Nephron (organoid): ENCODE results near the gene CALY.

Source experiments
- H3K27ac Mint-ChIP-seq, 3 experiments: 2 replicates each; pipeline ENCODE4 v1.8.0; 2020; ENCODE audit warnings: mixed read lengths in 3 of 3, mild to moderate bottlenecking in 2 of 3, moderate library complexity in 1 of 3
- H3K27me3 Mint-ChIP-seq: 2 replicates; pipeline ENCODE4 v1.8.0; 2021; ENCODE audit warnings: low read depth, mild to moderate bottlenecking, moderate library complexity, mixed read lengths
- H3K36me3 Mint-ChIP-seq: 2 replicates; pipeline ENCODE4 v1.8.0; 2020; ENCODE audit warnings: low read depth, mixed read lengths
- H3K4me1 Mint-ChIP-seq: 2 replicates; pipeline ENCODE4 v1.8.0; 2020; ENCODE audit warnings: mixed read lengths
- H3K4me3 Mint-ChIP-seq, 3 experiments: 2 replicates each; pipeline ENCODE4 v1.8.0; 2020; ENCODE audit warnings: mild to moderate bottlenecking in 3 of 3, mixed read lengths in 3 of 3, moderate library complexity in 2 of 3
- H3K9me3 Mint-ChIP-seq: 2 replicates; pipeline ENCODE4 v1.8.0; 2020; ENCODE audit warnings: mixed read lengths
- TF ChIP-seq, protein P1 (sequence below), 3 experiments: fragments of 200-600 bp; sonication (generic); IDR thresholded peaks; one replicate each; pipeline ENCODE4 v1.5.0; 2021; ENCODE audit warnings: antibody characterized with exemption in 3 of 3; ENCODE audit not compliant: unreplicated experiment in 3 of 3

The CALY gene

DNA sequence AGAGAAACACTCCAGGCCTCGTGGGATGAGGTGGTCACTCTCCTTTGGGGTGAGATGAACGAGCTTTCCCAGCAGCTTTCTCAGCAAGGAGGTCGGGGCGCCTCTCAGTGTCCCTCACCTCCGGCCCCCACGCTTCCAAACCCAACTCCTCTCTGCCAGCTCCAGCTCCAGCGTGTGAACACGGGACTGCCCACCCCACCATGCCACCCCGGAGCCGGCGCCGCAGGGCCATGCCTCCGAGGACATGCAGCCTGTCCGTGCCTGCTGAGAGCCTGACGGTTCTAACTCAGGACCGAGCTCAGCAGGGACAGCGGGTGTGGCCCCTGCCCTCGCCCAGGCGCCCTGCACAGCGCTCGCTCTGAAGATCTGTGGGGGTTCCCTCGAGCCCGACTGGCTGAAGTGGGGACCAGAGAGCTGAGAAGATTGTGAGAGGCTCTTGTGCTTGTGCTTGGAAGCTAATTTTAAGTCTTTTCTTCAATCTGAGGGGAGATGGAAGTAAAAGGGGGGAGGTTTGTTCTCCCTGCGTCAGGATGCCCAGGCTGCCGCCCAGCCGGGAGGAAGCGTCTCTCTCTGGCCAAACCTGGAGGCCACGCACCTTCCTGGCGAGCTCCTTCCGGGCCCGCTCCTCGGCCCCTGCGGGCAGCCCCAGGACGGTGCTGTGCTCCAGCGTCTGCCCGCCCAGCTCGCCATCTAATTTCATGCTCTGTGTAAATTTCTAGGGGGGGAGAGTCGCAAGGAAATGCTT, 54.9 kb downstream of the CALY start:
- no peaks in the 10 kb centered on the region for H3K4me1 Mint-ChIP-seq

GRCh38 chr10:133281084-133281483, 55.6 kb downstream of the CALY start:
- H3K27ac Mint-ChIP-seq, result no peak overlapping the region
- peaks cover 10% of the 10 kb centered on the region for H3K27me3 Mint-ChIP-seq
- peaks cover 28% of the 10 kb centered on the region for H3K36me3 Mint-ChIP-seq
- TF ChIP-seq, protein P1, sequence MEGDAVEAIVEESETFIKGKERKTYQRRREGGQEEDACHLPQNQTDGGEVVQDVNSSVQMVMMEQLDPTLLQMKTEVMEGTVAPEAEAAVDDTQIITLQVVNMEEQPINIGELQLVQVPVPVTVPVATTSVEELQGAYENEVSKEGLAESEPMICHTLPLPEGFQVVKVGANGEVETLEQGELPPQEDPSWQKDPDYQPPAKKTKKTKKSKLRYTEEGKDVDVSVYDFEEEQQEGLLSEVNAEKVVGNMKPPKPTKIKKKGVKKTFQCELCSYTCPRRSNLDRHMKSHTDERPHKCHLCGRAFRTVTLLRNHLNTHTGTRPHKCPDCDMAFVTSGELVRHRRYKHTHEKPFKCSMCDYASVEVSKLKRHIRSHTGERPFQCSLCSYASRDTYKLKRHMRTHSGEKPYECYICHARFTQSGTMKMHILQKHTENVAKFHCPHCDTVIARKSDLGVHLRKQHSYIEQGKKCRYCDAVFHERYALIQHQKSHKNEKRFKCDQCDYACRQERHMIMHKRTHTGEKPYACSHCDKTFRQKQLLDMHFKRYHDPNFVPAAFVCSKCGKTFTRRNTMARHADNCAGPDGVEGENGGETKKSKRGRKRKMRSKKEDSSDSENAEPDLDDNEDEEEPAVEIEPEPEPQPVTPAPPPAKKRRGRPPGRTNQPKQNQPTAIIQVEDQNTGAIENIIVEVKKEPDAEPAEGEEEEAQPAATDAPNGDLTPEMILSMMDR (IDR thresholded peaks at IDR 0.05; ENCODE audit: unreplicated experiment in 3 of 3), result no peak
- H3K4me3 Mint-ChIP-seq, result no peak overlapping the region
- H3K9me3 Mint-ChIP-seq, result no peaks in the 10 kb centered on the region
- no peaks in the 10 kb centered on the region for H3K4me1 Mint-ChIP-seq

More for the DNA sequence above, 54.9 kb downstream of the CALY start:
- Mint-ChIP-seq H3K9me3 (no peaks in the 10 kb centered on the region), H3K27ac (no peak overlapping the region), H3K36me3 (peaks cover 36% of the 10 kb centered on the region), H3K27me3 (peaks cover 7% of the 10 kb centered on the region), H3K4me3 (no peak overlapping the region)
- TF ChIP-seq, protein P1 (IDR thresholded peaks at IDR 0.05; ENCODE audit: unreplicated experiment in 3 of 3), result no peak

DNA sequence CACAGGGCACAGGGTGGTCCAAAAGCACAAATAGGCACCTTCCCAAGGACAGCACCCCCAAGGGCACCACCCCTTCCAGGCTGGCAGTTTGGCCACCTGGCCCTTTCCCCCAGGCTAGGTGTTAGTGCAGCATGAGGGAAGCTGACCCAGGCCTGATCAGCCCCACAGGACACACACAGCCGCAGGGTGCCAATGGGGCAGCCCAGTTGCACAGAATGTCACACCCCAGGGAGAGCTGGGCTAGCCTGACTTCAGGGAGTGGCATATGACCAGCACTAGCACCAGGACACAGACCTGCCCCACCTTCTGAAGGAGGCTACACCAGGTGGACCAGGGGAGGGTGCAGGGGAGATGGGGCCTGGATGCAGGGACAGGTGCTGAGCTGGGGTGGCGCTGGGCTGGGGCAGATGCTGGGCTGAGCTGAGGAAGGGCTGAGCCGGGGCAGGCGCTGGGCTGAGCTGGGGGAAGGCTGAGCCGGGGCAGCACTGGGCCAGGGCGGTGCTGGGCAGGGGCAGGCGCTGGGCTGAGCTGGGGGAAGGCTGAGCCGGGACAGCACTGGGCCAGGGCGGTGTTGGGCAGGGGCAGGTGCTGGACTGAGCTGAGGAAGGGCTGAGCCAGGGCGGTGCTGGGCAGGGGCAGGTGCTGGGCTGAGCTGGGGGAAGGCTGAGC, 56.2 kb downstream of the CALY start:
- no peaks in the 10 kb centered on the region for H3K9me3 Mint-ChIP-seq
- H3K27ac Mint-ChIP-seq, result no peak overlapping the region
- no peak overlapping the region for H3K4me3 Mint-ChIP-seq
- peaks cover 23% of the 10 kb centered on the region for H3K36me3 Mint-ChIP-seq
- H3K4me1 Mint-ChIP-seq, result no peaks in the 10 kb centered on the region
- TF ChIP-seq, protein P1 (IDR thresholded peaks at IDR 0.05; ENCODE audit: unreplicated experiment in 3 of 3), result no peak
- peaks cover 15% of the 10 kb centered on the region for H3K27me3 Mint-ChIP-seq

GRCh38 chr10:133279326-133280226, 57.1 kb downstream of the CALY start:
- Mint-ChIP-seq H3K4me1 (no peaks in the 10 kb centered on the region), H3K4me3 (no peak overlapping the region), H3K27me3 (peaks cover 15% of the 10 kb centered on the region), H3K36me3 (peaks cover 16% of the 10 kb centered on the region), H3K27ac (no peak overlapping the region), H3K9me3 (no peaks in the 10 kb centered on the region)
- TF ChIP-seq, protein P1 (IDR thresholded peaks at IDR 0.05; ENCODE audit: unreplicated experiment in 3 of 3), result no peak

DNA sequence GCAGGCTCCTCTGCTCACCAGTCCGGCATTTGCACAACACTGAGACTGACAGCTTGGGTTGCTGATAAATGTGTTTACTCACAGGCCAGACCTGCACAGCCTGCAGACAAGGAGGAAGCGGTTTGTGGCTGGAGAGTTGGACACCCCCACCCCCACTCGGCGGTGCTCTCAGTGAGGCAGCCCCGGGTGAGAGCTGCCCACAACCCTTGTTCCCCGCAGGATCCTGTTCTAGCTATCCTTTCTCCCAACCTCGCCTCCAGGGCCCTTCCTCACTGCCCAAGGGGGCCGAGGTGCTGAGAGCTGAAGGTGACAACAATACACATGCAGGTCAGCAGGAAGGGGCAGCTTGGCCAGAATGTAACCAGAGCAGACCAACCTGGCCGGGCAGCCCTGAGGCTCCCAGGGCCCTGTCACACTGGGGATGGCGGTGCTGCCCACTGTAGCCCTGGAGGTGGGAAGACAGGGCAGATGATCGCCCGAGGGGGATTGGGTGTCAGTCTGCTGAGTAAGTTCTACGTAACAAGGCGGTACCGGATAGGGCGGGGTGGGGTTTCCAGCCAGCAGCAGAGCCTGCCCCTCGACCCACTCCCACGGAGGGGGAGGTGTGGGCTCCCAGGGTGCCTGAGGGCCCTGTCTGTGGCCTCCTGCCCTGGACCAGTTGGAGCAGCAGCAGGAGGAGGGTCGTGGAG, 58.0 kb downstream of the CALY start:
- Mint-ChIP-seq H3K4me1 (no peaks in the 10 kb centered on the region), H3K4me3 (peak overlapping the region in 1 of 3 experiments; percentile 57), H3K9me3 (no peaks in the 10 kb centered on the region), H3K36me3 (peaks cover 10% of the 10 kb centered on the region), H3K27ac (no peak overlapping the region), H3K27me3 (peaks cover 15% of the 10 kb centered on the region)
- TF ChIP-seq, protein P1 (IDR thresholded peaks at IDR 0.05; ENCODE audit: unreplicated experiment in 3 of 3), result no peak
